Transverse colon (tissue), 4 donors: ENCODE measurements around the gene NME9.

ENCODE experiments used
- CTCF ChIP-seq, 5 experiments: fragments of 200-600 bp in 3 of 5; fragments of 450-650 bp in 2 of 5; sonication (generic) in 3 of 5; IDR thresholded peaks; 1 replicate in 2 of 5; 2 replicates in 3 of 5; pipeline ENCODE4 v1.5.1; 2016 to 2017; ENCODE audit warnings: antibody characterized with exemption in 5 of 5, inconsistent platforms in 3 of 5, mild to moderate bottlenecking in 2 of 5, moderate library complexity in 1 of 5
- EP300 ChIP-seq: sonication (generic); formaldehyde crosslinking; IDR thresholded peaks from one replicate; pipeline ENCODE4 v1.6.1; 2017; ENCODE audit warnings: antibody characterized with exemption, low read depth
- POLR2A ChIP-seq: fragments of 450-650 bp; IDR thresholded peaks from one replicate; pipeline ENCODE4 v1.6.1; 2016; ENCODE audit warnings: antibody characterized with exemption, mild to moderate bottlenecking, moderate library complexity
- POLR2AphosphoS5 ChIP-seq, 3 donors: sonication (generic); formaldehyde crosslinking; IDR thresholded peaks; one replicate each; pipeline ENCODE4 v1.6.1; 2016; ENCODE audit warnings: antibody characterized with exemption in 3 of 3

GRCh38 chr3:138256022-138256421 lies 73.6 kb downstream of the NME9 start:
- TF ChIP-seq POLR2AphosphoS5 (IDR thresholded peaks at IDR 0.05) (no peak), CTCF (IDR thresholded peaks at IDR 0.05) (no peak), POLR2A (no peak), EP300 (no peak)
